Uterus (tissue), 4 donors: ENCODE data around the gene SPINDOC. TPM values are rescaled to one million over a fixed set of nuclear protein-coding genes. Genes with fewer than 3 reads are reported as not detected.

Experiments used
- DNase-seq, 2 donors: peaks; one replicate each; pipeline ENCODE4 v3.0.0-alpha.2; 2019 to 2020
- H3K27ac ChIP-seq, 2 donors: fragments of 200-600 bp; sonication (generic); 1 replicate in 1 of 2; 2 replicates in 1 of 2; pipeline ENCODE4 v1.5.1; 2016 to 2018
- H3K27me3 ChIP-seq, 2 donors: fragments of 200-600 bp; sonication (generic); one replicate each; pipeline ENCODE4 v1.5.1; 2018 to 2019; ENCODE audit warnings: control low read depth in 1 of 2
- H3K36me3 ChIP-seq, 2 donors: fragments of 200-600 bp; sonication (generic); one replicate each; pipeline ENCODE4 v1.5.1; 2019; ENCODE audit warnings: control low read depth in 1 of 2
- H3K4me1 ChIP-seq, 2 donors: fragments of 200-600 bp; sonication (generic); one replicate each; pipeline ENCODE4 v1.5.1; 2018 to 2019; ENCODE audit warnings: control low read depth in 1 of 2
- H3K4me3 ChIP-seq, 2 donors: fragments of 200-600 bp; sonication (generic); 1 replicate in 1 of 2; 2 replicates in 1 of 2; pipeline ENCODE4 v1.5.1; 2018 to 2019; ENCODE audit warnings: mild to moderate bottlenecking in 1 of 2
- H3K9me3 ChIP-seq, 2 donors: fragments of 200-600 bp; sonication (generic); one replicate each; pipeline ENCODE4 v1.5.1; 2019; ENCODE audit warnings: control low read depth in 1 of 2
- CTCF ChIP-seq, 4 experiments: fragments of 200-600 bp in 2 of 4; fragments of 450-650 bp in 2 of 4; sonication (generic) in 2 of 4; IDR thresholded peaks; one replicate each; pipeline ENCODE4 v1.5.1; 2016 to 2019; ENCODE audit warnings: antibody characterized with exemption in 4 of 4, mild to moderate bottlenecking in 2 of 4, moderate library complexity in 1 of 4
- POLR2A ChIP-seq, 2 donors: fragments of 450-650 bp; IDR thresholded peaks; one replicate each; pipeline ENCODE4 v1.6.1; 2016; ENCODE audit warnings: antibody characterized with exemption in 2 of 2, mild to moderate bottlenecking in 1 of 2, moderate library complexity in 1 of 2
- intact Hi-C: fragments of 100-400 bp; cut with DNase I; formaldehyde crosslinking; loops from one replicate; pipeline ENCODE4 v1.15.1; 2023; ENCODE audit warnings: low total_unique reads
- total RNA-seq, 4 donors: library from RNA; depleted of rRNA in 3 of 4; stranded (reverse); fragments of >200 nt in 3 of 4; gene quantifications; one replicate each; pipeline versions ENCODE4 v1.1.0 to v1.2.4, GENCODE V29; 2014 to 2023
- donor health status: DM: yes; HTN: yes; CAD: no.

SPINDOC gene
- total RNA-seq, 4 donors from 2014 or later = 1.3 to 28.7 (median 10.6) TPM

GRCh38 chr11:63765688-63766241 lies 47.5 kb upstream of the SPINDOC start:
- Histone ChIP-seq H3K27me3 (no peaks in the 10 kb centered on the region), H3K9me3 (no peaks in the 10 kb centered on the region), H3K4me3 (no peak overlapping the region), H3K4me1 (peaks cover 0 to 20% of the 10 kb centered on the region in 2 donors), H3K27ac (peak overlapping the region; percentile 96), H3K36me3 (no peaks in the 10 kb centered on the region)
- intact Hi-C loops = loop anchor here (10.0 kb wide), 2 partner anchors 179 to 379 kb away; no protein-coding TSS in a partner anchor
- DNase-seq = peak; percentile 21 to 25
- TF ChIP-seq POLR2A (IDR thresholded peaks at IDR 0.05) = no peak
- no peak for TF ChIP-seq CTCF (IDR thresholded peaks at IDR 0.05)

DNA sequence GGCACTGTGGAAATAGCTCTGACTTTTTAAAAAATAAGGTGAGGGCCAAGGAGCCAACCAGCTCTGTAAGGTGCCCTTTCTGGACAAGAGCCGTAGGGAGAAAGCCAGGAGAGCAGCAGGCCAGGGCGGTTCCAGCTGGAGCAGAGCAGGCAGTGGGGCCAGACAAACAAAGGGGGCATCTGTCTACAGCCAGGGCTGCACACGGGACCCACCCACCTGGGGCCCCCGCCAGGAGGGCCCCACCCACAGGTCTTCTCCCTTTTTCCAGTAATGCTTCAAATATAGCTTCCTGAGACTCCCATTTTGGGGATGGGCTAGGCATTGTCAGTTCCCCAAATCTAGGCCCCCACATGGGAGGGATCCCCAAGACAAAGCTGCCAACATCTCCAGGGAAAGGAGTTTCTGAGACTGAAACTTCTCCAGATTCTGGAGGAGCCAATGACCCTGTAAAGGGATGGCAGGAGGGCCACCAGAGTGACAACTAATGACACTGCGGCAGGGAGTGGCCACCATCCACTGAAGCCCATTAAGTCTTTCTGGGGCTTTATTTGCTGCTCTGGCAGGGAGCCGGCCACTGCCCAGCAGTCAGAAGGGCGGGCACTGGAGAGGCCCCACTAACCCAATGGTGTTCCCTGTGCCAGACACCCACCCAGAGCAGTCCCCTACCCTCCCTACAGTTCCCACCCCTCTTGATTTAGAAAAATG lies 46.6 kb upstream of the SPINDOC start:
- intact Hi-C loops = loop anchor here (10.0 kb wide), 2 partner anchors 178 to 378 kb away; no protein-coding TSS in a partner anchor
- peak overlapping the region; percentile 80 to 97 for H3K4me3 ChIP-seq
- TF ChIP-seq POLR2A (IDR thresholded peaks at IDR 0.05) = no peak
- no peak for TF ChIP-seq CTCF (IDR thresholded peaks at IDR 0.05)
- peak overlapping the region; percentile 96 for H3K27ac ChIP-seq
- DNase-seq = peak; percentile 25 to 30
- H3K9me3 ChIP-seq = no peaks in the 10 kb centered on the region
- no peaks in the 10 kb centered on the region for H3K27me3 ChIP-seq
- H3K36me3 ChIP-seq = no peaks in the 10 kb centered on the region
- peaks cover 0 to 18% of the 10 kb centered on the region in 2 donors for H3K4me1 ChIP-seq

GRCh38 chr11:63767267-63767564 lies 46.0 kb upstream of the SPINDOC start:
- intact Hi-C loops = loop anchor here (10.0 kb wide), 2 partner anchors 178 to 378 kb away; no protein-coding TSS in a partner anchor
- TF ChIP-seq POLR2A (IDR thresholded peaks at IDR 0.05) (no peak), CTCF (IDR thresholded peaks at IDR 0.05) (no peak)
- Histone ChIP-seq H3K9me3 (no peaks in the 10 kb centered on the region), H3K27ac (peak overlapping the region; percentile 96), H3K27me3 (no peaks in the 10 kb centered on the region), H3K36me3 (no peaks in the 10 kb centered on the region), H3K4me3 (peak overlapping the region; percentile 80 to 97), H3K4me1 (peaks cover 0 to 12% of the 10 kb centered on the region in 2 donors)
- no peak for DNase-seq

DNA sequence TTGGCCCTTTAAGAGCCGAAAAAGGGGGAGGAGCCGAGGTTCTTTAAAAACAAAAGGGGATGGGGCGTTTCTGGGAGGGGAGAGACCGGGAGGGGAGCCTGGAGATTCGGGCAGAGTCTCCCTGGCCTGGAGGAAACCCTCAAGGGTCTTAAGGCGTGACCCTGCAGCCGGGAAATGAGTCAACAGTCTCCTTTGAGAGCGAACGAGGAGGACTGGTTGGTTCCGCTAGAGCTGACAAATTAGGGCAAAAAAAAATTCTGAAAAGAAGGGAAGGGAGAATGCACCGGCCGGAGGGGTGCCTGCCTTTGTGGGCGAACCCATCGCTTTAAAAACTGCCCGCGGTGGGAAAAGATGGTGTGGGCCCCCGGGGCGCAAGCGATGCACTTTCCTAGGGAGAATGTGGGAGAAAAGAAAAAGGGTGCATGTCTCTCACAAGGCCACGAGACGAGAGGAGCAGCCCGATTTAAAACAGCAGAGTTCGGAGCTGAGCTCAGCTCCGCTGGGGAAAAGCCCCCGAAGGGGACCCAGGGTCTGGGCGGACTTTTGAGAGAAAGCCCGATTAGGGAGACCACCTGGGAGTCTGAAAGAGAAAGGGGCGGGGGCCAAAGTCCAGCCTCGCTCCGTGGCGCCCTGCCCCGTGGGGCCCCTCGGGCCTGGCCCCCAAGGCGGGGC lies 45.6 kb upstream of the SPINDOC start:
- no peak for TF ChIP-seq POLR2A (IDR thresholded peaks at IDR 0.05)
- TF ChIP-seq CTCF (IDR thresholded peaks at IDR 0.05) = no peak
- Histone ChIP-seq H3K27ac (peak overlapping the region; percentile 96), H3K4me1 (peaks cover 0 to 11% of the 10 kb centered on the region in 2 donors), H3K4me3 (peak overlapping the region; percentile 80 to 97), H3K36me3 (no peaks in the 10 kb centered on the region), H3K27me3 (no peaks in the 10 kb centered on the region), H3K9me3 (no peaks in the 10 kb centered on the region)
- peak; percentile 65 to 85 for DNase-seq
- intact Hi-C loops = loop anchor here (10.0 kb wide), 2 partner anchors 177 to 377 kb away; no protein-coding TSS in a partner anchor
